IMR-90 (cell line): ENCODE data around the gene ABHD16A. TPM values are rescaled to one million over a fixed set of nuclear protein-coding genes. Genes with fewer than 3 reads are reported as not detected.

Source experiments
- ATAC-seq: fragments of 200-7000 bp; cut with Tn5 transposase; 2 replicates; pipeline ENCODE4 v1.9.1; 2020; ENCODE audit warnings: low read depth, mild to moderate bottlenecking, moderate library complexity
- BruUV-seq: library from RNA; stranded (reverse); fragments of 400-500 nt; replicated peaks from 2 replicates; lab custom pipeline; 2021; lab: Mats Ljungman, UMichigan
- CTCF ChIA-PET: fragments of 300-600 bp; formaldehyde crosslinking; extraction: SDS; loops from one replicate; lab custom pipeline; 2021; ENCODE audit warnings: antibody characterized with exemption; lab: Yijun Ruan, JAX
- POLR2A ChIA-PET: fragments of 300-600 bp; sonication (Branson Sonifier 250); formaldehyde crosslinking; loops from one replicate; lab custom pipeline; 2022; ENCODE audit warnings: antibody characterized with exemption; ENCODE audit not compliant: unreplicated experiment; lab: Charles Lee
- DNase-seq: peaks from one replicate; pipeline ENCODE4 v3.0.0; 2013
- H2AFZ ChIP-seq: replicated peaks from 2 replicates; pipeline ENCODE3; 2013; ENCODE audit warnings: low read length, mild to moderate bottlenecking; ENCODE audit not compliant: poor library complexity
- H2AK5ac ChIP-seq: 2 replicates; pipeline ENCODE4 v1.6.1; 2013; ENCODE audit warnings: low read depth, low read length, inconsistent platforms
- H2AK9ac ChIP-seq: replicated peaks from 2 replicates; pipeline ENCODE3; 2013; ENCODE audit warnings: mild to moderate bottlenecking, low read depth, low read length, moderate library complexity; ENCODE audit not compliant: poor library complexity
- H2BK120ac ChIP-seq: 2 replicates; pipeline ENCODE4 v1.6.1; 2013; ENCODE audit warnings: low read depth, low read length, inconsistent platforms
- H2BK15ac ChIP-seq: 3 replicates; pipeline ENCODE4 v1.6.1; 2013; ENCODE audit warnings: low read depth, low read length, inconsistent platforms
- H2BK20ac ChIP-seq: 2 replicates; pipeline ENCODE4 v1.6.1; 2013; ENCODE audit warnings: low read depth, mild to moderate bottlenecking, inconsistent platforms, low read length, moderate library complexity
- H2BK5ac ChIP-seq: 2 replicates; pipeline ENCODE4 v1.6.1; 2013; ENCODE audit warnings: mild to moderate bottlenecking, low read depth, low read length, inconsistent platforms; ENCODE audit not compliant: poor library complexity, severe bottlenecking
- H3K14ac ChIP-seq: replicated peaks from 2 replicates; pipeline ENCODE4 v1.6.1; 2013; ENCODE audit warnings: low read depth, low read length, inconsistent platforms
- H3K18ac ChIP-seq: 2 replicates; pipeline ENCODE4 v1.6.1; 2013; ENCODE audit warnings: low read depth, low read length, control low read depth
- H3K23ac ChIP-seq: 2 replicates; pipeline ENCODE4 v1.6.1; 2013; ENCODE audit warnings: low read depth, low read length, inconsistent platforms
- H3K27ac ChIP-seq: 2 replicates; pipeline ENCODE4 v1.5.1; 2013; ENCODE audit warnings: mild to moderate bottlenecking, control low read depth, low read length; ENCODE audit not compliant: insufficient read depth
- H3K27me3 ChIP-seq: 2 replicates; pipeline ENCODE4 v1.6.1; 2013; ENCODE audit warnings: low read length; ENCODE audit not compliant: control insufficient read depth, insufficient read depth
- H3K36me3 ChIP-seq: 2 replicates; pipeline ENCODE4 v1.6.1; 2013; ENCODE audit warnings: low read length, mixed read lengths; ENCODE audit not compliant: control insufficient read depth, insufficient read depth
- H3K4ac ChIP-seq: 2 replicates; pipeline ENCODE4 v1.6.1; 2013; ENCODE audit warnings: low read depth, low read length, inconsistent platforms
- H3K4me1 ChIP-seq: 2 replicates; pipeline ENCODE4 v1.6.1; 2013; ENCODE audit warnings: low read length, mixed read lengths; ENCODE audit not compliant: control insufficient read depth, insufficient read depth
- H3K4me2 ChIP-seq: 2 replicates; pipeline ENCODE4 v1.6.1; 2013; ENCODE audit warnings: low read depth, mild to moderate bottlenecking, control low read depth, low read length, moderate library complexity
- H3K4me3 ChIP-seq: 2 replicates; pipeline ENCODE4 v1.5.1; 2013; ENCODE audit warnings: low read depth, mild to moderate bottlenecking, control low read depth, low read length, moderate library complexity; ENCODE audit not compliant: insufficient read depth
- H3K56ac ChIP-seq: 2 replicates; pipeline ENCODE4 v1.6.1; 2013; ENCODE audit warnings: low read length, inconsistent platforms; ENCODE audit not compliant: insufficient read depth; ENCODE audit errors: extremely low read depth
- H3K79me1 ChIP-seq, 2 experiments: 2 replicates each; pipeline ENCODE4 v1.6.1; 2013; ENCODE audit warnings: low read length in 2 of 2, inconsistent platforms in 1 of 2, low read depth in 1 of 2
- H3K9ac ChIP-seq: 2 replicates; pipeline ENCODE4 v1.6.1; 2013; ENCODE audit warnings: low read depth, low read length, control low read depth
- H3K9me1 ChIP-seq: 2 replicates; pipeline ENCODE4 v1.6.1; 2013; ENCODE audit warnings: low read length, inconsistent platforms; ENCODE audit not compliant: insufficient read depth
- H3K9me3 ChIP-seq: 2 replicates; pipeline ENCODE4 v1.6.1; 2013; ENCODE audit warnings: low read length; ENCODE audit not compliant: control insufficient read depth, insufficient read depth
- H4K20me1 ChIP-seq: 2 replicates; pipeline ENCODE4 v1.6.1; 2013; ENCODE audit warnings: low read length, inconsistent platforms; ENCODE audit not compliant: insufficient read depth
- H4K5ac ChIP-seq: 2 replicates; pipeline ENCODE4 v1.6.1; 2013; ENCODE audit warnings: mild to moderate bottlenecking, low read depth, low read length, control low read depth
- H4K8ac ChIP-seq, 2 experiments: 2 replicates each; pipeline ENCODE4 v1.6.1; 2013; ENCODE audit warnings: low read depth in 2 of 2, low read length in 2 of 2, control low read depth in 1 of 2, inconsistent platforms in 1 of 2
- H4K91ac ChIP-seq: 2 replicates; pipeline ENCODE4 v1.6.1; 2013; ENCODE audit warnings: low read depth, low read length, inconsistent platforms; ENCODE audit not compliant: insufficient read depth
- USF2 ChIP-seq: fragments of 150-350 bp; IDR thresholded peaks from 2 replicates; pipeline ENCODE4 v1.6.1; 2017; ENCODE audit warnings: mild to moderate bottlenecking, antibody characterized with exemption, low read length, low read depth
- WGBS, 2 experiments: methylation state at CpG; one replicate each; pipeline versions ENCODE4 v1.1.5 to v1.1.7; 2013; ENCODE audit warnings: missing lambda C conversion rate in 2 of 2; ENCODE audit not compliant: insufficient read length in 1 of 2; ENCODE audit errors: extremely low coverage in 2 of 2; 5-methylcytosine and 5-hydroxymethylcytosine counted together
- dilution Hi-C: fragments of 300-500 bp; cut with HindIII; formaldehyde crosslinking; loops from one replicate; pipeline ENCODE4 v1.14.3; 2018; ENCODE audit warnings: low sequenced_read_pairs; ENCODE audit not compliant: unreplicated experiment
- in situ Hi-C: fragments of 300-500 bp; cut with MboI; formaldehyde crosslinking; loops from 3 replicates; pipeline ENCODE4 v1.14.3; 2019; ENCODE audit warnings: low sequenced_read_pairs, inconsistent platforms, mixed read lengths
- intact Hi-C: fragments of 100-400 bp; cut with micrococcal nuclease; formaldehyde crosslinking; loops from 2 replicates; pipeline ENCODE4 v1.10.0; 2022
- polyA plus RNA-seq, 3 experiments: library from polyadenylated mRNA; depleted of rRNA; stranded (reverse); fragments of >200 nt; gene quantifications; 2 replicates each; pipeline ENCODE4 v1.2.3, GENCODE V29; 2012; ENCODE audit warnings: low replicate concordance in 1 of 3
- total RNA-seq: library from RNA; depleted of rRNA; stranded (reverse); fragments of >200 nt; gene quantifications from 2 replicates; pipeline ENCODE4 v1.2.3, GENCODE V29; 2012

ABHD16A gene
- total and polyA plus RNA-seq, 2 of the 4 experiments (the other 2 are of a cell fraction), result 31.5 to 35.1 TPM

- no peak overlapping the region for H4K91ac ChIP-seq
- H2BK20ac ChIP-seq, result no peak overlapping the region
- H4K8ac ChIP-seq, result no peak overlapping the region
- ATAC-seq (no peak), DNase-seq (no peak)
- whole genome bisulfite sequencing, 2 experiments, result 100% methylated on average over 1 of the region's 12 CpGs; no CpG with 5 or more reads in 1 of the 2 experiments
- TF ChIP-seq USF2, result no peak
- no peaks in the 10 kb centered on the region for H3K4me1 ChIP-seq
- no peaks in the 10 kb centered on the region for H4K20me1 ChIP-seq
- H3K27ac ChIP-seq, result no peak overlapping the region
- in situ Hi-C loops, result no loop called here
- H3K9me3 ChIP-seq, result no peaks in the 10 kb centered on the region
- H2BK5ac ChIP-seq, result no peak overlapping the region
- H3K4me2 ChIP-seq, result no peak overlapping the region
- H3K56ac ChIP-seq, result no peak overlapping the region
- no peak overlapping the region for H3K4me3 ChIP-seq
- dilution Hi-C loops, result no loop called here
- intact Hi-C loops, result no loop called here
- no peak overlapping the region for H3K23ac ChIP-seq
- BruUV-seq, result no TSS peak
- peaks cover 75% of the 10 kb centered on the region for H3K36me3 ChIP-seq
- H2BK120ac ChIP-seq, result no peak overlapping the region
- H3K18ac ChIP-seq, result no peak overlapping the region
- H3K14ac ChIP-seq, result no peak overlapping the region
- H2BK15ac ChIP-seq, result no peak overlapping the region
- no peak overlapping the region for H3K9ac ChIP-seq
- no peaks in the 10 kb centered on the region for H3K27me3 ChIP-seq
- H2AK9ac ChIP-seq, result peak overlapping the region; percentile 37
- H4K5ac ChIP-seq, result no peak overlapping the region
- ChIA-PET CTCF (no interaction called here), POLR2A (no interaction called here)
- H2AK5ac ChIP-seq, result no peak overlapping the region
- H3K79me1 ChIP-seq, result peaks cover 4 to 8% of the 10 kb centered on the region in 2 experiments; a peak in 2 of 4 replicates
- no peak overlapping the region for H2AFZ ChIP-seq
- no peaks in the 10 kb centered on the region for H3K9me1 ChIP-seq
- H3K4ac ChIP-seq, result no peak overlapping the region
These were observed 11.5 kb downstream of the ABHD16A start for GRCh38 chr6:31691564-31692108.
